NCI-H2029 (cell line): Measurements from ENCODE around the gene TMEM121.
"Not testable (repeated sequence)": the region's sequence is repeated elsewhere in the genome, so short reads cannot be mapped to it uniquely, and the experiment has no call there.

Source experiments
- DNase-seq: peaks from one replicate; lab custom pipeline; 2025; lab: John Stamatoyannopoulos, UW

The TMEM121 gene

DNA sequence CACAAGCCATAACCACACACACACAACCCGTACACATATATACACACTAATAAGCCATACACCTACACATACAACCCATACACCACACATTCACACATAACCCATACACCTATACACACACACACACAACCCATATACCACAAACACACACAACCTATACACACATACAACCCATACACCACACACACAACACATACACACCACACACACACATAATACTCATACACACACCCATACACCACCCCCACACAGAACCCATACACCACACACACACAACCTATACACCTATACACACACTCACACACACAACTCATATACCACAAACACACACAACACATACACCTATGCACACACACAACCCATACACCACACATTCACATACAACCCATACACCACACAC lies 44.1 kb downstream of the TMEM121 start:
- no peak for DNase-seq

DNA sequence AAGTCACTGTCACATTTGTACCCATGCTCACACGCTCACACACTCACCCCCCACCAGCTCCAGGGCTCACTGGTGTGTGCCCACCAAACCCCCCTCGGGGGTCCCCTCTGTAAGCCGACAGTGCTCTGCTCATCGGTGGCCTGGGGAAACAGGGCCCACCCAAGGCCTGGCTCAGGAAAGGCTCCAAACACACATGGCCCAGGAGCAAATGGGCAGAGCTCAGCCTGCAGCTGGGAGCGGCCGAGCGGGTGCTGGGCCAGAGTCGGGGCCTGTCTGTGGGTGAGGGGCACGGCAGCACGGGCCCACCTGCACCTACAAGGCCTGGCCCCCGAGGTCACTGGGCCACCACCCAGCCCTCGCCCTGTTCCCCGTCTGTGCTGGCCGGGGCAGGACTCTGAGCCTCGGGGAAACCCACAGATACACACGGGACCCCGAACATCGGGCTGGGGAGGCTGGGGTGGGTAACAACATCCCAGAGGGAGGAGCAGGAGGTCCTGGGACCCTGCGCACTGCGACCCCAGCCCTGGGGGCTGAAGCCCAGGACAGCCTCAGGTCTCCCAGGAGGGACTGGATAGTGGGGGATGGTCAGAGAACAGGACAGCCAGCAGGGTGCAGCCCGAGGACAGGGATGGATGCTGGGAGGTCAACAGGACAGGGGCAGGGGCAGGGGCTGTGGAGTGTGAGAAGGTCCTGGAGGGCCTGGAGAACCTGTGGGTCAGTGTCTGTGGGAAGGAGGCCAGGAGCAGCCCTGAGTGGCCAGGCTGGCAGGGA lies 45.0 kb downstream of the TMEM121 start:
- not testable (repeated sequence) for DNase-seq

DNA sequence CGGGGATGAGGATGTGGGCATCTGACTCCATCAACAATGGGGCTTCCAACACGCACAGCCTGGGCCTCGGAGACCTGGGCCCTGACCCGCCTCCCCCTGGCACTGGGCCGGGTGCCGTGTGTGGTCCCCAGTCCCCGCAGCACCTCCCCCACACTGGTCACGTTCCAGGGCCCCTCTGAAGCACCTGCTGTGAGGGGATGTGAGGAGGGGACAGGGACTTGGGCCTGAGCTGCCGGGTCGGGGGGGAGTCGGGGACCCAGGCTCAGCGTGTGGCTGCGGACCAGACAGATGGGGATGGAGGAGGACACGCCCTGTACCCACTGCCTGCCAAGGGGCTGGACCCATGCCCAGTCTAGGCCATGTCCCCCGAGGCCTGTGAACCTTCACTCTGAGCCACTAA lies 45.7 kb downstream of the TMEM121 start:
- not testable (repeated sequence) for DNase-seq

DNA sequence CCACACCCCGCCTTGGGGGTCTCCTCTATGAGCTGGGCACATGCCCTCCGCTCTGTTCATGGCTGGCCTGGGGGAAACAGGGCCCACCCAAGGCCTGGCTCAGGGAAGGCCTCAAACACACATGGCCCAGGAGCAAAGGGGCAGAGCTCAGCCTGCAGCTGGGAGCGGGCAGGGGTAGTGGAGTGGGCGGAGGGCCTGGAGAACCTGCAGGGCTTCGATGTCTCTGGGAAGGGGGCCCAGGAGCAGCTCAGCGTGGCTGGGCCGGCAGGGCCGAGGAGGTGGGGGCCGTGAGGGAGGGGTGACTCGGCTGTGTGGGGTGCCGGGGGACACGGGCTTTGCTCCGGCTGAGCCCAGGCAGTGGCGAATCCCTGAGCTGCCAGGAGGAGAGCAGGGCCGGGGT lies 47.5 kb downstream of the TMEM121 start:
- not testable (repeated sequence) for DNase-seq

DNA sequence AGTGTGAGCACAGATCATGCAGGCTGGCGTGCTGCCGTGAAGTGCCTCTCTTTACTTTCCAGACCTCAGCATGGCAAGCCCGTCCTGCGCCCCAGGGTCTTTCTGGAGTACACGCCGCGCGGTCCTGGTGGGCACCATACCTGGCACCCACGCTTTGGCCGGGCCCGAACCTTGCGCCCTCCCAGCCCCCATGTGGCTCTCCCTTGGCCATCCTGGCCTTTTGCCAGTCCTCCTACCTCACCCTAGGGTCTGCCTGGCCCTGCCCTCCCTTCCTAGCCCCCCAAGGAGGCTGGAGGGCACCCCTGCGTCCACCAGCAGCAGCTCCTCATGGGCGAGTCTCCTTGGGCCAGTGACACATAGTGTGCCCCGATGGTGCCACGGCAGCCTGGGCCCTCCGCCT lies 48.0 kb downstream of the TMEM121 start:
- not testable (repeated sequence) for DNase-seq

DNA sequence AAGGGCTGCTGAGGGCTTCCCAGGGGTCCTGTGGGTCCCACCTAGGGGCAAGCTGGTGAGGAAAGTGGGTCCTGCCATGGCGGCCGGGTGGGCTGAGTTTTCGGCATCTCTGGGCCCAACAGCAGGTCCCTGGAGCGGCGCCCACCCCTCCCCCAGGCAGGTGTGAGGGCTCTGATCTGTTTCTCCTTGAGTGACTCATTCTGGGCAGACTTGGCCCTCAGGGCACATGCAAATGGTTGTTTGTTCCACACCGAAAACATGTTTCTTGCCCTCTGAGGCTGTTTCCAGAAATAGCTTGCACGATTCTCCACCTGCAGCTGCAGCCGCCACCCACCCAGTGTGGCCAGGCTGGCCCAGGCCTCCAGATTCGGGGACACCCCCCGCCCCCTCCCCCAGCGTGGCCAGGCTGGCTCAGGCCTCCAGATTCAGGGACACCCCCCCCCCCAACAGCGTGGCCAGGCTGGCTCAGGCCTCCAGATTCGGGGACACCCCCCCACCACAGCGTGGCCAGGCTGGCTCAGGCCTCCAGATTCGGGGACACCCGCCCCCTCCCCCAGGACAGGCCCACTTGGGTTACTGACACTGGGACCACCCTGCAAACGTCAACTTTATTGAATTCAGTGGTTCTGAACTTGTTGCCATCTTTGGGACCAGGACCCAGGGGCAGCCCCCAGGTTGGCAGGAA lies 48.8 kb downstream of the TMEM121 start:
- DNase-seq: not testable (repeated sequence)

DNA sequence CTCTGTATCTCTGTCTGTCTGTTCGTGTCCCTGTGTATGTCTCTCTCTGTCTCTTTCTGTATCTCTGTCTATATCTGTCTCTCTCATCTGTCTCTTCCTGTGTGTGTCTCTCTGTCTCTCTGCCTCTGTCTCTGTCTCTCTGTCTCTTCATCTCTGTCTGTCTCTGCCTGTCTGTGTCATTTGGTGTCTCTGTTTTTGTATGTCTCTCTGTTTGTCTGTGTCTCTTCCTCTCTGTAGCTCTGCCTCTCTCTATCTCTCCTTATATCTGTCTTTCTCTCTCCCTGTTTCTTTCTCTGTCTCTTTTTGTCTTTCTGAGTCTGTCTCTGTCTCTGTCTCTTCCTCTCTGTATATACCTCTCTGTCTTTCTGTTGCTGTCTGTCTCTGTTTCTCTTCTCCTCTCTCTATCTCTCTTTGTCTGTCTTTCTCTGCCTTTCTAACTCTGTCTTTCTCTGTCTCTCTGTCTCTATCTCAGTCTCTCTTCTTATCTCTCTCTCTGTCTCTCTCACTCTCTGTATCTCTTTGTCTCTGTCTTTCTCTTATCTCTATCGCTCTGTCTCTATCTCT lies 50.2 kb downstream of the TMEM121 start:
- DNase-seq: no peak

DNA sequence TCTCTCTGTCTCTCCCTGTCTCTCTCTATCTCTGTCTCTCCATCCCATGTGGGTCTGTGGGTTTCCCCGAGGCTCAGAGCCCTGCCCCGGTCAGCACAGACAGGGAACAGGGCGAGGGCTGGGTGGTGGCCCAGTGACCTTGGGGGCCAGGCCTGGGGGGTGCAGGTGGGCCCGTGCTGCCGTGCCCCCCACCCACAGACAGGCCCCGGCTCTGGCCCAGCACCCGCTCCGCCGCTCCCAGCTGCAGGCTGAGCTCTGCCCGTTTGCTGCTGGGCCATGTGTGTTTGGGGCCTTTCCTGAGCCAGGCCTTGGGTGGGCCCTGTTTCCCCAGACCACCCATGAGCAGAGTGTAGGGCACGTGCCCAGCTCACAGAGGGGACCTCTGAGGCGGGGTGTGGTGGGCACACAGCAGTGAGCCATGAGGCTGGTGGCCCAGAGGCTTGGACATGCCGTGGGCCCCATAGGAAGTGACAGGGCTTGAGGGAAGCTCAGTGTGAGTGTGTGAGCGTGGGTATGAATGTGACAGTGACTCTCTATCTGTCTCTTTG lies 51.0 kb downstream of the TMEM121 start:
- no peak for DNase-seq

DNA sequence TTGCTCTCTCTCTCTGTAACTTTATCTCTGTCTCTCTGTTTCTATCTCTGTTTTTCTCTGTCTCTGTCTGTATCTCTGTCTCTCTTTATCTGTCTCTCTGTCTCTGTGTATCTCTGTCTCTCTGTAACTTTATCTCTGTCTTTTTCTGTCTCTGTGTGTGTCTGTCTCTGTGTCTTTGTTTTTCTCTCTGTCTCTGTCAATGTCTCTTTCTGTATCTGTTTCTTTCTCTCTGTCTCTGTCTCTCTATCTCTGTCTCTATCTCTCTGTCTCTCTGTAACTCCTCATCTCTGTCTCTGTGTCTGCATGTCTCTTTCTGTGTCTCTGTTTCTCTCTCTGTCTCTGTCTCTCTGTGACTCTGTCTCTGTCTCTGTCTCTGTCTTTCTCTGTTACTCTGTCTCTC lies 51.7 kb downstream of the TMEM121 start:
- no peak for DNase-seq

DNA sequence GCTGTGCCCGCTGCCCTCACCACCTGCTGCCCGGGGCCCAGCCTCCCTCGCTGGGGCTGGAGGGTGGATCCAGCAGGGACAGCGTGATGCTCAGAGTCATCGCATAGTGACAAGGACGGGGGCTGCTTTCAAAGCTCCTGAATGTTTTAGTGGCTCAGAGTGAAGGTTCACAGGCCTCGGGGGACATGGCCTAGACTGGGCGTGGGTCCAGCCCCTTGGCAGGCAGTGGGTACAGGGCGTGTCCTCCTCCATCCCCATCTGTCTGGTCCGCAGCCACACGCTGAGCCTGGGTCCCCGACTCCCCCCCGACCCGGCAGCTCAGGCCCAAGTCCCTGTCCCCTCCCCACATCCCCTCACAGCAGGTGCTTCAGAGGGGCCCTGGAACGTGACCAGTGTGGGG lies 52.8 kb downstream of the TMEM121 start:
- not testable (repeated sequence) for DNase-seq
